ENCODE results near the gene DARS1. TPM values are rescaled to one million over a fixed set of nuclear protein-coding genes. Genes with fewer than 3 reads are reported as not detected.
"Not testable (repeated sequence)": the region's sequence is repeated elsewhere in the genome, so short reads cannot be mapped to it uniquely, and the experiment has no call there.

Gene DARS1
- total and polyA plus RNA-seq, 11 donors = 51.2 to 90.0 (median 58.6) TPM

- H3K27me3 ChIP-seq = peaks cover 0 to 5% (median 0%) of the 10 kb centered on the region in 9 donors
- peaks cover 0 to 9% (median 0%) of the 10 kb centered on the region in 12 donors for H3K4me1 ChIP-seq
- intact Hi-C loops (cut with DNase I) = no loop called here
- H3K4me3 ChIP-seq = no peak overlapping the region
- no peak overlapping the region for H3K27ac ChIP-seq
- WGBS, 4 donors = 58 to 70% (median 62%) methylated on average over 4 of the region's 4 CpGs
- peak; percentile 61 to 86 (median 70) for ATAC-seq
- peaks cover 0 to 4% (median 0%) of the 10 kb centered on the region in 12 donors for H3K9me3 ChIP-seq
- TF ChIP-seq CTCF (IDR thresholded peaks at IDR 0.05) (no peak), POLR2A (IDR thresholded peaks at IDR 0.05) (no peak)
- DNase-seq = no peak
- H3K36me3 ChIP-seq = no peaks in the 10 kb centered on the region
These were observed 95.3 kb downstream of the DARS1 start for GRCh38 chr2:135890149-135890548.

DNA sequence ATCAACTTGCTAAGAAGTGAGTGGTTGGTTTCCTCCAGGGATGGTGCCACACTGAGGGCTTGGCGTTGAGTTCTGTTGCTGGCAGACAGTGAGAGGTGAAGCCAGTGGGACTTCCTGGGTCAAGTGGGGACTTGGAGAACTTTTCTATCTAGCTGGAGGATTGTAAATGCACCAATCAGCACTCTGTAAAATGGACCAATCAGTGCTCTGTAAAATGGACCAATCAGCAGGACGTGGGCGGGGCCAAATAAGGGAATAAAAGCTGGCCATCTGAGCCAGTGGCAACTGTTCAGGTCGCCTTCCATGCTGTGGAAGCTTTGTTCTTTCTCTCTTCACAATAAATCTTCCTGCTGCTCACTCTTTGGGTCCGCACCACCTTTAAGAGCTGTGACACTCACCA, 96.8 kb downstream of the DARS1 start:
- 83 to 91% (median 90%) methylated on average over 5 of the region's 5 CpGs for WGBS, 4 donors
- H3K4me1 ChIP-seq; H3K27me3 ChIP-seq; H3K4me3 ChIP-seq; H3K27ac ChIP-seq; DNase-seq; H3K36me3 ChIP-seq; ATAC-seq; intact Hi-C loops (cut with DNase I); H3K9me3 ChIP-seq: not testable (repeated sequence)

- Histone ChIP-seq H3K27ac (no peak overlapping the region), H3K4me1 (peaks cover 0 to 9% (median 0%) of the 10 kb centered on the region in 12 donors), H3K9me3 (no peaks in the 10 kb centered on the region), H3K4me3 (no peak overlapping the region), H3K27me3 (peaks cover 0 to 5% (median 0%) of the 10 kb centered on the region in 9 donors), H3K36me3 (no peaks in the 10 kb centered on the region)
- 89 to 92% (median 91%) methylated on average over 4 of the region's 4 CpGs for WGBS, 4 donors
- DNase-seq (no peak), ATAC-seq (no peak)
- TF ChIP-seq POLR2A (IDR thresholded peaks at IDR 0.05) = no peak
- TF ChIP-seq CTCF (IDR thresholded peaks at IDR 0.05) = no peak
- intact Hi-C loops (cut with DNase I) = no loop called here
These were observed 99.7 kb downstream of the DARS1 start for GRCh38 chr2:135885709-135886108.

GRCh38 chr2:135882415-135882814, 103.0 kb downstream of the DARS1 start:
- no peak for ATAC-seq

DNA sequence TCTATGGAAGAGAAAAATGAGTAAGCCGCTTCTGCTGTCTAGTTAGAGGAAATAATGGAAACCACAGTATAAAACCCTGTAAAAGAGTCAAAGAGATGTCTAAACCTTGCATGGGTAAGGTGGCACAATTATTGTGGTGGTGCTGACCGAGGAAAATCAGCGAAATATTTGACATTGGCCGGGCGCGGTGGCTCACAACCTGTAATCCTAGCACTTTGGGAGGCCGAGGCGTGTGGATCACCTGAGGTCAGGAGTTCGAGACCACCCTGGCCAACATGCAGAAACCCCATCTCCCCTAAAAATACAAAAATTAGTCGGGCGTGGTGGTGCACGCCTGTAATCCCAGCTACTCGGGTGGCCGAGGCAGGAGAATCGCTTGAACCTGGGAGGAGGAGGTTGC, 108.7 kb downstream of the DARS1 start:
- intact Hi-C loops (cut with DNase I); ATAC-seq; H3K9me3 ChIP-seq; H3K27me3 ChIP-seq; DNase-seq: not testable (repeated sequence)
- Histone ChIP-seq H3K4me1 (peaks cover 0 to 27% (median 14%) of the 10 kb centered on the region in 12 donors), H3K36me3 (peaks cover 0 to 12% (median 5%) of the 10 kb centered on the region in 9 donors), H3K4me3 (peak overlapping the region; percentile 24 to 87 (median 78)), H3K27ac (peak overlapping the region in 7 of 12 donors; percentile 58 to 87 (median 81))
- 83 to 88% (median 86%) methylated on average over 15 of the region's 15 CpGs for WGBS, 4 donors

More at GRCh38 chr2:135882415-135882814, 103.0 kb downstream of the DARS1 start:
- no peak for DNase-seq
- Histone ChIP-seq H3K9me3 (no peaks in the 10 kb centered on the region), H3K27ac (no peak overlapping the region), H3K4me1 (no peaks in the 10 kb centered on the region), H3K36me3 (no peaks in the 10 kb centered on the region), H3K4me3 (no peak overlapping the region), H3K27me3 (peaks cover 0 to 5% (median 0%) of the 10 kb centered on the region in 9 donors)
- no peak for TF ChIP-seq POLR2A (IDR thresholded peaks at IDR 0.05)
- WGBS, 4 donors = 65 to 78% (median 73%) methylated on average over 3 of the region's 3 CpGs
- intact Hi-C loops (cut with DNase I) = no loop called here
